ENCODE measurements around the gene MOGAT1. TPM values are rescaled to one million over a fixed set of nuclear protein-coding genes. Genes with fewer than 3 reads are reported as not detected.

The MOGAT1 gene
- total and polyA plus RNA-seq, 2 of the 8 experiments (the other 6 are each of a cell fraction or from before 2014, with no cell fraction given): 0.11 to 0.67 TPM

GRCh38 chr2:222671259-222672067, at the start of gene MOGAT1 (continued):
- TF ChIP-seq HDAC6 (IDR thresholded peaks at IDR 0.05; ENCODE audit: low read depth, low read length): no peak
- no peak for TF ChIP-seq ZNF274 (IDR thresholded peaks at IDR 0.05; ENCODE audit: borderline replicate concordance, extremely low read depth, low read length)
- TF ChIP-seq GABPA (IDR thresholded peaks at IDR 0.05; ENCODE audit: borderline replicate concordance, insufficient read depth, low read length): 0 out of 2 replicates have a peak, but pooled peaks have one; percentile 21
- no peak for TF ChIP-seq CHD2 (IDR thresholded peaks at IDR 0.05; ENCODE audit: low read length)
- TF ChIP-seq MAX (IDR thresholded peaks at IDR 0.05): peak; percentile 92
- no peak for TF ChIP-seq GTF2F1 (IDR thresholded peaks at IDR 0.05; ENCODE audit: borderline replicate concordance, low read depth, low read length)
- peak; percentile 81 for TF ChIP-seq ASH2L (IDR thresholded peaks at IDR 0.05; ENCODE audit: low read length)
- TF ChIP-seq EP300 (IDR thresholded peaks at IDR 0.05; ENCODE audit: borderline replicate concordance in 1 of 2, low read depth in 2 of 2, low read length in 2 of 2): no peak
- TF ChIP-seq ATF2 (IDR thresholded peaks at IDR 0.05; ENCODE audit: low read length): no peak
- no peak for TF ChIP-seq CBX8 (IDR thresholded peaks at IDR 0.05; ENCODE audit: borderline replicate concordance, low read depth, low read length)
- no peak for TF ChIP-seq EGR1 (IDR thresholded peaks at IDR 0.05; ENCODE audit: borderline replicate concordance, low read depth, low read length)
- no peak for TF ChIP-seq EZH2 (IDR thresholded peaks at IDR 0.05; ENCODE audit: low read depth, low read length, severe bottlenecking)
- TF ChIP-seq JUN (IDR thresholded peaks at IDR 0.05; ENCODE audit: low read depth, low read length): peak; percentile 25; the same call in 1 of the 2 replicates
- no peak for TF ChIP-seq CHD1 (IDR thresholded peaks at IDR 0.05; ENCODE audit: low read depth, low read length)
- TF ChIP-seq YY1 (IDR thresholded peaks at IDR 0.05; ENCODE audit: low read depth, low read length): 0 out of 2 replicates have a peak, but pooled peaks have one; percentile 13
- TF ChIP-seq POU5F1 (IDR thresholded peaks at IDR 0.05; ENCODE audit: low read depth, low read length): no peak
- no peak for TF ChIP-seq BCL11A (IDR thresholded peaks at IDR 0.05; ENCODE audit: low read depth in 2 of 2, low read length in 2 of 2)
- TF ChIP-seq NRF1 (IDR thresholded peaks at IDR 0.05; ENCODE audit: low read depth, low read length): no peak
- peak; percentile 14; the same call in 1 of the 2 replicates for TF ChIP-seq TBP (IDR thresholded peaks at IDR 0.05; ENCODE audit: low read depth, low read length)
- TF ChIP-seq CEBPB (IDR thresholded peaks at IDR 0.05; ENCODE audit: low read depth, low read length): no peak
- peak; percentile 62 for TF ChIP-seq TEAD4 (IDR thresholded peaks at IDR 0.05; ENCODE audit: low read depth, low read length)
